ENCODE results near the gene NES. TPM values are rescaled to one million over a fixed set of nuclear protein-coding genes. Genes with fewer than 3 reads are reported as not detected.

The NES gene
- total and polyA plus RNA-seq, 2 experiments from 2014 or later = 3.6 to 13.8 TPM

DNA sequence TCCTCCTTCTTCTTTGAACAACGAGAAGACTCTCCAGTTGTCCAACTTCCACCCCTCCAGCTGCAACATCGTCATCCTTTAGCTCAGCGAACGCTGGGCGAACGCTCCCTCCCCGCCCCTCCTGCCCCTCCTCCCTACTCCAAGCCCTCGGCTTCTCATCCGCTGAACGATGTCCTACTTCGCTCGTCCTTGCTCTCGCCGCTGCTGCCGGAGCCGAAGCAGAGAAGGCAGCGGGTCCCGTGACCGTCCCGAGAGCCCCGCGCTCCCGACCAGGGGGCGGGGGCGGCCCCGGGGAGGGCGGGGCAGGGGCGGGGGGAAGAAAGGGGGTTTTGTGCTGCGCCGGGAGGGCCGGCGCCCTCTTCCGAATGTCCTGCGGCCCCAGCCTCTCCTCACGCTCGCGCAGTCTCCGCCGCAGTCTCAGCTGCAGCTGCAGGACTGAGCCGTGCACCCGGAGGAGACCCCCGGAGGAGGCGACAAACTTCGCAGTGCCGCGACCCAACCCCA lies 35.4 kb downstream of the NES start, which contains the start of gene BCAN:
Gene BCAN (plus strand): TSS at position 357 of the 504 bp plus-strand sequence. CDS start 3,938 bp downstream, outside the sequence.
- no peak for TF ChIP-seq EZH2phosphoT487 (IDR thresholded peaks at IDR 0.05; ENCODE audit: low read depth, severe bottlenecking, unreplicated experiment)
- TF ChIP-seq EZH2 (IDR thresholded peaks at IDR 0.05; ENCODE audit: borderline replicate concordance) = no peak
- TF ChIP-seq, protein P1, sequence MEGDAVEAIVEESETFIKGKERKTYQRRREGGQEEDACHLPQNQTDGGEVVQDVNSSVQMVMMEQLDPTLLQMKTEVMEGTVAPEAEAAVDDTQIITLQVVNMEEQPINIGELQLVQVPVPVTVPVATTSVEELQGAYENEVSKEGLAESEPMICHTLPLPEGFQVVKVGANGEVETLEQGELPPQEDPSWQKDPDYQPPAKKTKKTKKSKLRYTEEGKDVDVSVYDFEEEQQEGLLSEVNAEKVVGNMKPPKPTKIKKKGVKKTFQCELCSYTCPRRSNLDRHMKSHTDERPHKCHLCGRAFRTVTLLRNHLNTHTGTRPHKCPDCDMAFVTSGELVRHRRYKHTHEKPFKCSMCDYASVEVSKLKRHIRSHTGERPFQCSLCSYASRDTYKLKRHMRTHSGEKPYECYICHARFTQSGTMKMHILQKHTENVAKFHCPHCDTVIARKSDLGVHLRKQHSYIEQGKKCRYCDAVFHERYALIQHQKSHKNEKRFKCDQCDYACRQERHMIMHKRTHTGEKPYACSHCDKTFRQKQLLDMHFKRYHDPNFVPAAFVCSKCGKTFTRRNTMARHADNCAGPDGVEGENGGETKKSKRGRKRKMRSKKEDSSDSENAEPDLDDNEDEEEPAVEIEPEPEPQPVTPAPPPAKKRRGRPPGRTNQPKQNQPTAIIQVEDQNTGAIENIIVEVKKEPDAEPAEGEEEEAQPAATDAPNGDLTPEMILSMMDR (IDR thresholded peaks at IDR 0.05; ENCODE audit: poor library complexity) = no peak
- Histone ChIP-seq H3K4me3 (peak within 1 kb of the TSS; percentile 20), H3K4me2 (peak within 1 kb of the TSS; percentile 91), H3K9me3 (ENCODE audit: low read depth) (no peaks in the 10 kb centered on the region), H4K20me1 (ENCODE audit: insufficient read depth, poor library complexity, severe bottlenecking) (no peaks in the 10 kb centered on the region), H3K36me3 (replicated peaks; ENCODE audit: insufficient read depth, low read depth) (no peaks in the 10 kb centered on the region), H3K4me1 (ENCODE audit: insufficient read depth) (peaks cover 7% of the 10 kb centered on the region), H3K27me3 (peaks cover 94% of the 10 kb centered on the region), H2AFZ (peak within 1 kb of the TSS; percentile 40), H3K79me2 (no peaks in the 10 kb centered on the region), H3K9me2 (replicated peaks; ENCODE audit: insufficient read depth) (no peaks in the 10 kb centered on the region), H3K27ac (no peak within 1 kb of the TSS)
- WGBS (ENCODE audit: low lambda C conversion rate, missing lambda C conversion rate) = 2% methylated on average over 19 of the region's 46 CpGs
- peak; percentile 66 for DNase-seq (ENCODE audit: low spot score)

DNA sequence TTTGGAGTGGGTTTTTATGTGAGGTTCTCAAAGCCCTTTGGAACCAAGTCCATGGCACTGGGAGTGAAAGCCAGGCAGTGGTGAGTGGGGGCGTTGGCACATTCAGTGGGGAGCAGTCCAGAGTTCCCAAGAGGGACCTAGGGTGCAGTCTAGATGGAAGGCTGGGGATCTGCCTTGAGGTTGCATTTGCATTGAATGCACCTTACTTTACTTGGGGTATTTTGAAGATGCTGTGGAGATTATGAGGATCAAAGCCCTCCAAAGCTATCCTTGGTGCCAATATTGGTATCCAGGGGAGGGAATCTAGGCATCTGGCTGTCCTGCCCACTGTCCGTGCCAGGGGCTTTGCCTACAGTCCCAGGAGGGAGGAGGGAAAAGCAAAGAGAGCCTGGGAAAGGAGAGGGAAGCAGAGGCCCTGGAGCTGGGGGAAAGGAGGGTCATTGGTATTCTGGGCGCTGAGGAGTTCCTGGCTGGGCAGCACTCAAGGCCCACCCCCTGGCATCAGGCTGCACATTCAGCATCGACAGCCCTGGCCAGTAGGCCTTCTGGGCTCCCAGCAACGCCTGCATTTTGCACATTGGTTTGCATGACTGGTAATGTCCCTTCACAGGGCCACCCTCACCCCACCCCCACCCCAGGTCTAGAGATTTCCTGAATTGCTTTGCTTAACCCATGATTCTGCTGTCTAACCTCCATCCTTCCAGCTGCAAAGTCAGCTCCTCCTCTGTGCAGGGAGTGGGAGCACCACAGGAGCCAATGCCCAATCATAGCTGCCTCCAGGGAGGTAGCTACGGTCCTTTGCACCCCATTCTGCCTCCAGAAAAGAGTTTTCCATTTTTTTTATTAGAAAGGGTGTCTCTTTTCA lies 36.1 kb downstream of the NES start:
- Histone ChIP-seq H3K4me2 (peak overlapping the region; percentile 91), H3K4me1 (ENCODE audit: insufficient read depth) (peaks cover 7% of the 10 kb centered on the region), H3K27me3 (peaks cover 92% of the 10 kb centered on the region), H4K20me1 (ENCODE audit: insufficient read depth, poor library complexity, severe bottlenecking) (no peaks in the 10 kb centered on the region), H3K27ac (no peak overlapping the region), H3K36me3 (replicated peaks; ENCODE audit: insufficient read depth, low read depth) (no peaks in the 10 kb centered on the region), H3K9me2 (replicated peaks; ENCODE audit: insufficient read depth) (no peaks in the 10 kb centered on the region), H2AFZ (no peak overlapping the region), H3K4me3 (no peak overlapping the region), H3K79me2 (no peaks in the 10 kb centered on the region), H3K9me3 (ENCODE audit: low read depth) (no peaks in the 10 kb centered on the region)
- TF ChIP-seq, protein P1 (IDR thresholded peaks at IDR 0.05; ENCODE audit: poor library complexity) = no peak
- TF ChIP-seq EZH2 (IDR thresholded peaks at IDR 0.05; ENCODE audit: borderline replicate concordance) (no peak), EZH2phosphoT487 (IDR thresholded peaks at IDR 0.05; ENCODE audit: low read depth, severe bottlenecking, unreplicated experiment) (no peak)
- DNase-seq (ENCODE audit: low spot score) = no peak
- WGBS (ENCODE audit: low lambda C conversion rate, missing lambda C conversion rate) = 50% methylated on average over 6 of the region's 6 CpGs

DNA sequence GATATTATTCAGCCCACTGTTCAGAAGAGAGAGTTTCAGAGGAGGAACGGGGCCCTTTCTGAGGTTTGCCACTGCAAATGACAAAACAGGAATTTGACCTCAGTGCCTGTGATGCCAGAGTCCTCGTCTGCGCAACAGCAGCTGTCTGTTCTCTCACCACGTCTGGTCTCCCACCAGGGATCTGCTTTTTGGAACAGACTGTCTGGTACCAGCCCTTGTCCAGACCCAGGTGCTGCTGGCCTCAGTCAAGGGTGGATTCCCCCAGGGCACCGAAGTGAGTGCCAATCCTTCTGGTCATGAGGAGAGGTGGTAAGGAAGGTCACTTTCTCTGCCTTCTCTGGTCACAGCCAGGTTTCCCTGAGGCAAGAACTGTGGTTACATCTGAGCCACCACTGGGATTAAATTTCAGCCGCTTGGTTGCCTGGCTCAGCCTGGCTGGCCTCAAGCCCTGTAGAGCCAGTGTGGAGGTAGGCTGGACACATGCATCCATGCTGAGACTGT lies 37.6 kb downstream of the NES start:
- Histone ChIP-seq H3K4me3 (no peak overlapping the region), H3K4me2 (no peak overlapping the region), H3K79me2 (no peaks in the 10 kb centered on the region), H3K4me1 (ENCODE audit: insufficient read depth) (peaks cover 7% of the 10 kb centered on the region), H3K9me2 (replicated peaks; ENCODE audit: insufficient read depth) (no peaks in the 10 kb centered on the region), H3K27me3 (peaks cover 92% of the 10 kb centered on the region), H4K20me1 (ENCODE audit: insufficient read depth, poor library complexity, severe bottlenecking) (no peaks in the 10 kb centered on the region), H3K27ac (no peak overlapping the region), H3K9me3 (ENCODE audit: low read depth) (no peaks in the 10 kb centered on the region), H3K36me3 (replicated peaks; ENCODE audit: insufficient read depth, low read depth) (no peaks in the 10 kb centered on the region), H2AFZ (no peak overlapping the region)
- TF ChIP-seq, protein P1 (IDR thresholded peaks at IDR 0.05; ENCODE audit: poor library complexity) = no peak
- no peak for TF ChIP-seq EZH2phosphoT487 (IDR thresholded peaks at IDR 0.05; ENCODE audit: low read depth, severe bottlenecking, unreplicated experiment)
- TF ChIP-seq EZH2 (IDR thresholded peaks at IDR 0.05; ENCODE audit: borderline replicate concordance) = no peak
- no peak for DNase-seq (ENCODE audit: low spot score)
- WGBS (ENCODE audit: low lambda C conversion rate, missing lambda C conversion rate) = 51% methylated on average over 6 of the region's 6 CpGs
